Ovary (tissue), 9 donors: ENCODE measurements around the gene COL11A2. TPM values are rescaled to one million over a fixed set of nuclear protein-coding genes. Genes with fewer than 3 reads are reported as not detected.

Source experiments
- DNase-seq, 5 donors: peaks; one replicate each; pipeline ENCODE4 v3.0.0-alpha.2; 2019 to 2020
- H3K27ac ChIP-seq, 2 donors: fragments of 200-600 bp; one replicate each; pipeline versions ENCODE4 v1.5.1 to v1.8.0; 2019 to 2022
- H3K27me3 ChIP-seq: fragments of 200-600 bp; one replicate; pipeline ENCODE4 v1.8.0; 2022
- H3K36me3 ChIP-seq: fragments of 200-600 bp; sonication (generic); one replicate; pipeline ENCODE4 v1.5.1; 2019
- H3K4me1 ChIP-seq: one replicate; pipeline ENCODE4 v1.8.1; 2013; ENCODE audit warnings: mild to moderate bottlenecking, moderate library complexity; ENCODE audit not compliant: insufficient read depth
- H3K4me3 ChIP-seq: fragments of 200-600 bp; sonication (generic); one replicate; pipeline ENCODE4 v1.5.1; 2017
- H3K9me3 ChIP-seq, 2 donors: fragments of 200-600 bp in 1 of 2; sonication (generic) in 1 of 2; one replicate each; pipeline versions ENCODE4 v1.5.1 to v1.8.1; 2013 to 2019; ENCODE audit warnings: mild to moderate bottlenecking in 1 of 2, moderate library complexity in 1 of 2
- CTCF ChIP-seq, 3 donors: fragments of 450-650 bp in 2 of 3; fragments of 200-600 bp in 1 of 3; IDR thresholded peaks; one replicate each; pipeline versions ENCODE4 v1.5.1 to v1.8.0; 2016 to 2022; ENCODE audit warnings: antibody characterized with exemption in 3 of 3, mild to moderate bottlenecking in 1 of 3
- EP300 ChIP-seq: sonication (generic); formaldehyde crosslinking; IDR thresholded peaks from one replicate; pipeline ENCODE4 v1.6.1; 2017; ENCODE audit warnings: antibody characterized with exemption
- POLR2A ChIP-seq: fragments of 450-650 bp; IDR thresholded peaks from one replicate; pipeline ENCODE4 v1.6.1; 2017; ENCODE audit warnings: antibody characterized with exemption, mild to moderate bottlenecking, moderate library complexity
- WGBS, 3 donors: extraction: QIAGEN DNeasy Blood & Tissue Kit in 1 of 3; methylation state at CpG; one replicate each; pipeline versions ENCODE4 v1.1.5 to v1.1.7; 2013 to 2017; 5-methylcytosine and 5-hydroxymethylcytosine counted together
- intact Hi-C, 4 donors: fragments of 100-400 bp; cut with DNase I; formaldehyde crosslinking; loops; one replicate each; pipeline versions ENCODE4 v1.11.0 to v1.15.1; 2022 to 2023
- polyA plus RNA-seq, 2 donors: library from polyadenylated mRNA; stranded (reverse); fragments of 200-250 nt in 1 of 2; fragments of 350-450 nt in 1 of 2; fragmentation: Illumina TruSeq in 1 of 2; extraction: RNeasy Lipid Tissue Mini Kit (QIAGEN cat#74804) in 1 of 2; gene quantifications; one replicate each; pipeline ENCODE4 v1.2.3, GENCODE V29; 2013 to 2014
- total RNA-seq, 7 donors: library from RNA; depleted of rRNA in 2 of 7; stranded (reverse); fragments of >200 nt in 2 of 7; fragmentation: NEBNext Ultra II Directional in 3 of 7; extraction: Animal tissue kit (Norgen Biotek cat#: 25700) in 3 of 7; gene quantifications; one replicate each; pipeline versions ENCODE4 v1.1.0 to v1.2.4, GENCODE V29; 2016 to 2023
- donor health status: DM: no; HTN: no; CAD: no; lungs with moderate emphysema.
- donor health status: DM: no; HTN: no; CAD: no.
- donor health status: Bipolar disorder and iron deficiency.
- donor health status: DM: yes; HTN: yes; CAD: no.
- donor health status: DM: no; HTN: no; CAD: no.
- donor health status: DM: yes; HTN: yes; CAD: no.

The COL11A2 gene
- total and polyA plus RNA-seq, 9 donors, result 0.52 to 1.2 (median 0.92) TPM

GRCh38 chr6:33201935-33202334, 9.7 kb upstream of the COL11A2 start:
- TF ChIP-seq CTCF (IDR thresholded peaks at IDR 0.05) (no peak), POLR2A (no peak), EP300 (no peak)
- peaks cover 27% of the 10 kb centered on the region for H3K4me1 ChIP-seq
- intact Hi-C loops, result no loop called here

GRCh38 chr6:33201147-33201545, 8.9 kb upstream of the COL11A2 start:
- DNase-seq, result peak in 3 of 5 donors; percentile 51 to 64 (median 58)
- no peaks in the 10 kb centered on the region for H3K9me3 ChIP-seq
- H3K36me3 ChIP-seq, result no peaks in the 10 kb centered on the region
- no peaks in the 10 kb centered on the region for H3K27me3 ChIP-seq
- TF ChIP-seq POLR2A (no peak), EP300 (no peak), CTCF (IDR thresholded peaks at IDR 0.05) (peak in 1 of 3 donors; percentile 16)
- intact Hi-C loops, result no loop called here
- 0 to 2% (median 2%) methylated on average over 14 of the region's 14 CpGs for WGBS, 3 donors
- H3K4me3 ChIP-seq, result peak overlapping the region; percentile 81
- H3K27ac ChIP-seq, result peak overlapping the region; percentile 58 to 90
- H3K4me1 ChIP-seq, result peaks cover 27% of the 10 kb centered on the region

More at GRCh38 chr6:33201935-33202334, 9.7 kb upstream of the COL11A2 start:
- no peak overlapping the region for H3K27ac ChIP-seq
- no peaks in the 10 kb centered on the region for H3K9me3 ChIP-seq
- WGBS, 3 donors, result 59 to 66% (median 62%) methylated on average over 6 of the region's 6 CpGs
- peak overlapping the region; percentile 81 for H3K4me3 ChIP-seq
- DNase-seq, result no peak
- no peaks in the 10 kb centered on the region for H3K27me3 ChIP-seq
- H3K36me3 ChIP-seq, result no peaks in the 10 kb centered on the region

GRCh38 chr6:33200219-33201146, 8.2 kb upstream of the COL11A2 start, which contains the start of the genes RXRB and SLC39A7:
Gene RXRB, minus strand, starts transcription at chr6:33200665. Its CDS starts 189 bp downstream, at chr6:33200476.
Gene SLC39A7, plus strand, starts transcription at chr6:33200867. Its CDS starts 379 bp downstream, at chr6:33201246.
- peak; percentile 58 for TF ChIP-seq POLR2A
- TF ChIP-seq EP300, result no peak
- intact Hi-C loops, result no loop called here
- peak; percentile 99 to 100 (median 99) for DNase-seq
- H3K9me3 ChIP-seq, result no peaks in the 10 kb centered on the region
- peak within 1 kb of the TSS; percentile 81 for H3K4me3 ChIP-seq
- H3K36me3 ChIP-seq, result no peaks in the 10 kb centered on the region
- peaks cover 27% of the 10 kb centered on the region for H3K4me1 ChIP-seq
- H3K27me3 ChIP-seq, result no peaks in the 10 kb centered on the region
- WGBS, 3 donors, result 0 to 1% (median 0%) methylated on average over 60 to 68 of the region's 68 CpGs
- peak within 1 kb of the TSS; percentile 76 to 90 for H3K27ac ChIP-seq

- intact Hi-C loops, result no loop called here
- Histone ChIP-seq H3K27ac (peak overlapping the region; percentile 76 to 90), H3K27me3 (no peaks in the 10 kb centered on the region), H3K4me1 (peaks cover 21% of the 10 kb centered on the region), H3K36me3 (no peaks in the 10 kb centered on the region), H3K9me3 (no peaks in the 10 kb centered on the region), H3K4me3 (peak overlapping the region; percentile 81)
- no peak for TF ChIP-seq POLR2A
- no peak for TF ChIP-seq CTCF (IDR thresholded peaks at IDR 0.05)
- no peak for TF ChIP-seq EP300
- 0 to 2% (median 2%) methylated on average over 22 to 26 of the region's 26 CpGs for WGBS, 3 donors
- no peak for DNase-seq
Measured at GRCh38 chr6:33199687-33200218, 7.5 kb upstream of the COL11A2 start.
